ENCODE data around the gene RFX1. TPM values are rescaled to one million over a fixed set of nuclear protein-coding genes. Genes with fewer than 3 reads are reported as not detected.
"Not testable (repeated sequence)": the region's sequence is repeated elsewhere in the genome, so short reads cannot be mapped to it uniquely, and the experiment has no call there.

RFX1 gene
- total RNA-seq, 1 donor from 2014 or later: 15.7 TPM

- peaks cover 3% of the 10 kb centered on the region for H3K36me3 Mint-ChIP-seq (ENCODE audit: unreplicated experiment)
- no peaks in the 10 kb centered on the region for H3K27me3 Mint-ChIP-seq (ENCODE audit: unreplicated experiment)
- TF ChIP-seq CTCF (IDR thresholded peaks at IDR 0.05): peak; percentile 69
- no peak overlapping the region for H3K4me3 Mint-ChIP-seq (ENCODE audit: unreplicated experiment)
- H3K27ac Mint-ChIP-seq (ENCODE audit: unreplicated experiment): no peak overlapping the region
- H3K9me3 Mint-ChIP-seq (ENCODE audit: unreplicated experiment): no peaks in the 10 kb centered on the region
- no peaks in the 10 kb centered on the region for H3K4me1 Mint-ChIP-seq (ENCODE audit: unreplicated experiment)
- DNase-seq (ENCODE audit: extremely low spot score, unreplicated experiment): no peak
These were observed 42.5 kb upstream of the RFX1 start for GRCh38 chr19:14048443-14049153.

GRCh38 chr19:14047866-14048265, 41.7 kb upstream of the RFX1 start:
- H3K4me3 Mint-ChIP-seq (ENCODE audit: unreplicated experiment); H3K36me3 Mint-ChIP-seq (ENCODE audit: unreplicated experiment); H3K4me1 Mint-ChIP-seq (ENCODE audit: unreplicated experiment); H3K27ac Mint-ChIP-seq (ENCODE audit: unreplicated experiment); DNase-seq (ENCODE audit: extremely low spot score, unreplicated experiment); H3K9me3 Mint-ChIP-seq (ENCODE audit: unreplicated experiment); H3K27me3 Mint-ChIP-seq (ENCODE audit: unreplicated experiment): not testable (repeated sequence)

GRCh38 chr19:14042659-14043608, 36.8 kb upstream of the RFX1 start:
- not testable (repeated sequence) for H3K36me3 Mint-ChIP-seq (ENCODE audit: unreplicated experiment); DNase-seq (ENCODE audit: extremely low spot score, unreplicated experiment); H3K9me3 Mint-ChIP-seq (ENCODE audit: unreplicated experiment); H3K4me1 Mint-ChIP-seq (ENCODE audit: unreplicated experiment); H3K27me3 Mint-ChIP-seq (ENCODE audit: unreplicated experiment); H3K4me3 Mint-ChIP-seq (ENCODE audit: unreplicated experiment)
- TF ChIP-seq CTCF (IDR thresholded peaks at IDR 0.05): peak; percentile 63
- H3K27ac Mint-ChIP-seq (ENCODE audit: unreplicated experiment): peak overlapping the region; percentile 68

- H3K27ac Mint-ChIP-seq (ENCODE audit: unreplicated experiment): no peak overlapping the region
- no peak for TF ChIP-seq CTCF (IDR thresholded peaks at IDR 0.05)
- no peaks in the 10 kb centered on the region for H3K9me3 Mint-ChIP-seq (ENCODE audit: unreplicated experiment)
- H3K4me1 Mint-ChIP-seq (ENCODE audit: unreplicated experiment): no peaks in the 10 kb centered on the region
- DNase-seq (ENCODE audit: extremely low spot score, unreplicated experiment): no peak
- H3K27me3 Mint-ChIP-seq (ENCODE audit: unreplicated experiment): no peaks in the 10 kb centered on the region
- H3K36me3 Mint-ChIP-seq (ENCODE audit: unreplicated experiment): no peaks in the 10 kb centered on the region
- H3K4me3 Mint-ChIP-seq (ENCODE audit: unreplicated experiment): no peak overlapping the region
These were observed 33.1 kb upstream of the RFX1 start for GRCh38 chr19:14039181-14039580.

GRCh38 chr19:14035706-14036105, 29.6 kb upstream of the RFX1 start:
- no peaks in the 10 kb centered on the region for H3K36me3 Mint-ChIP-seq (ENCODE audit: unreplicated experiment)
- no peak overlapping the region for H3K27ac Mint-ChIP-seq (ENCODE audit: unreplicated experiment)
- H3K27me3 Mint-ChIP-seq (ENCODE audit: unreplicated experiment): no peaks in the 10 kb centered on the region
- no peak for TF ChIP-seq CTCF (IDR thresholded peaks at IDR 0.05)
- no peak for DNase-seq (ENCODE audit: extremely low spot score, unreplicated experiment)
- H3K4me3 Mint-ChIP-seq (ENCODE audit: unreplicated experiment): no peak overlapping the region
- no peaks in the 10 kb centered on the region for H3K9me3 Mint-ChIP-seq (ENCODE audit: unreplicated experiment)
- peaks cover 4% of the 10 kb centered on the region for H3K4me1 Mint-ChIP-seq (ENCODE audit: unreplicated experiment)
